Neural crest cell (in vitro differentiated cells): ENCODE results near the gene NR1D2. TPM values are rescaled to one million over a fixed set of nuclear protein-coding genes. Genes with fewer than 3 reads are reported as not detected.

Experiments
- DNase-seq: peaks from one replicate; pipeline ENCODE4 v3.0.0; 2021; ENCODE audit warnings: low read depth, mixed read lengths, low spot score
- H3K27ac Mint-ChIP-seq: one replicate; pipeline ENCODE4 v1.8.0; 2021; ENCODE audit warnings: mild to moderate bottlenecking, mixed read lengths; ENCODE audit not compliant: unreplicated experiment
- H3K27me3 Mint-ChIP-seq: 2 replicates; pipeline ENCODE4 v1.8.0; 2021; ENCODE audit warnings: low read depth, mild to moderate bottlenecking, mixed read lengths
- H3K36me3 Mint-ChIP-seq: 2 replicates; pipeline ENCODE4 v1.8.0; 2021; ENCODE audit warnings: low read depth, mild to moderate bottlenecking, mixed read lengths
- H3K4me1 Mint-ChIP-seq: 2 replicates; pipeline ENCODE4 v1.8.0; 2021; ENCODE audit warnings: mixed read lengths
- H3K4me3 Mint-ChIP-seq: one replicate; pipeline ENCODE4 v1.8.0; 2021; ENCODE audit warnings: mild to moderate bottlenecking, mixed read lengths
- H3K9me3 Mint-ChIP-seq: 2 replicates; pipeline ENCODE4 v1.8.0; 2021; ENCODE audit warnings: mixed read lengths
- total RNA-seq: library from RNA; stranded (reverse); gene quantifications from 2 replicates; pipeline ENCODE4 v1.2.1, GENCODE V29; 2021
- TF ChIP-seq, protein P1 (sequence below): fragments of 200-600 bp; sonication (generic); conservative IDR thresholded peaks from 2 replicates; pipeline ENCODE4 v1.5.0; 2021; ENCODE audit warnings: antibody characterized with exemption, mild to moderate bottlenecking

The NR1D2 gene
- total RNA-seq, 1 donor from 2014 or later: 8.6 TPM

DNA sequence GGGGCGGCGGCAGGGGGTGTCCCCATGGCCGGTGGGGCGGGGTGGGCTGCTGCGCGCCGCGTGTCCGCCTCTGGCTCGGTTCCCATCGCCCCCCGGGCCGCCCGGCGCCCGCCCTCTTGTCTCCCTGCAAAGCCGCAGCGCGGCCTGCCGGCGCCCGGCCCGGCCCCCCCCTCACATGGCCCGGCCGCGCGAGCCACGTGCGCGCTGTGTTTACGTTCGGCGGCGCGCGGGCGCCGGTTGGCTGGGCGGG lies 502 bp downstream of the NR1D2 start:
- Mint-ChIP-seq H3K27me3 (peaks cover 18% of the 10 kb centered on the region), H3K4me1 (peaks cover 18% of the 10 kb centered on the region), H3K9me3 (no peaks in the 10 kb centered on the region), H3K27ac (no peak overlapping the region), H3K4me3 (peak overlapping the region; percentile 54), H3K36me3 (no peaks in the 10 kb centered on the region)
- TF ChIP-seq, protein P1, sequence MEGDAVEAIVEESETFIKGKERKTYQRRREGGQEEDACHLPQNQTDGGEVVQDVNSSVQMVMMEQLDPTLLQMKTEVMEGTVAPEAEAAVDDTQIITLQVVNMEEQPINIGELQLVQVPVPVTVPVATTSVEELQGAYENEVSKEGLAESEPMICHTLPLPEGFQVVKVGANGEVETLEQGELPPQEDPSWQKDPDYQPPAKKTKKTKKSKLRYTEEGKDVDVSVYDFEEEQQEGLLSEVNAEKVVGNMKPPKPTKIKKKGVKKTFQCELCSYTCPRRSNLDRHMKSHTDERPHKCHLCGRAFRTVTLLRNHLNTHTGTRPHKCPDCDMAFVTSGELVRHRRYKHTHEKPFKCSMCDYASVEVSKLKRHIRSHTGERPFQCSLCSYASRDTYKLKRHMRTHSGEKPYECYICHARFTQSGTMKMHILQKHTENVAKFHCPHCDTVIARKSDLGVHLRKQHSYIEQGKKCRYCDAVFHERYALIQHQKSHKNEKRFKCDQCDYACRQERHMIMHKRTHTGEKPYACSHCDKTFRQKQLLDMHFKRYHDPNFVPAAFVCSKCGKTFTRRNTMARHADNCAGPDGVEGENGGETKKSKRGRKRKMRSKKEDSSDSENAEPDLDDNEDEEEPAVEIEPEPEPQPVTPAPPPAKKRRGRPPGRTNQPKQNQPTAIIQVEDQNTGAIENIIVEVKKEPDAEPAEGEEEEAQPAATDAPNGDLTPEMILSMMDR: no peak
- DNase-seq: no peak

- DNase-seq: peak; percentile 95
- Mint-ChIP-seq H3K9me3 (no peaks in the 10 kb centered on the region), H3K27ac (no peak overlapping the region), H3K4me1 (peaks cover 18% of the 10 kb centered on the region), H3K27me3 (peaks cover 18% of the 10 kb centered on the region), H3K4me3 (peak overlapping the region; percentile 86), H3K36me3 (no peaks in the 10 kb centered on the region)
- TF ChIP-seq, protein P1: no peak
Measured at GRCh38 chr3:23945913-23946687, 1.0 kb downstream of the NR1D2 start.

- TF ChIP-seq, protein P1: no peak
- no peak overlapping the region for H3K27ac Mint-ChIP-seq
- peaks cover 8% of the 10 kb centered on the region for H3K27me3 Mint-ChIP-seq
- no peaks in the 10 kb centered on the region for H3K9me3 Mint-ChIP-seq
- no peaks in the 10 kb centered on the region for H3K36me3 Mint-ChIP-seq
- H3K4me1 Mint-ChIP-seq: peaks cover 15% of the 10 kb centered on the region
- no peak overlapping the region for H3K4me3 Mint-ChIP-seq
- no peak for DNase-seq
Measured at GRCh38 chr3:23948761-23949160, 3.7 kb downstream of the NR1D2 start.

GRCh38 chr3:23949784-23950183 lies 4.7 kb downstream of the NR1D2 start:
- no peak overlapping the region for H3K27ac Mint-ChIP-seq
- H3K4me1 Mint-ChIP-seq: peaks cover 6% of the 10 kb centered on the region
- TF ChIP-seq, protein P1: no peak
- no peaks in the 10 kb centered on the region for H3K27me3 Mint-ChIP-seq
- no peaks in the 10 kb centered on the region for H3K36me3 Mint-ChIP-seq
- no peaks in the 10 kb centered on the region for H3K9me3 Mint-ChIP-seq
- peak overlapping the region; percentile 42 for H3K4me3 Mint-ChIP-seq
- DNase-seq: no peak

GRCh38 chr3:23950293-23950692 lies 5.2 kb downstream of the NR1D2 start:
- Mint-ChIP-seq H3K4me1 (peaks cover 6% of the 10 kb centered on the region), H3K4me3 (no peak overlapping the region), H3K36me3 (no peaks in the 10 kb centered on the region), H3K27me3 (no peaks in the 10 kb centered on the region), H3K9me3 (no peaks in the 10 kb centered on the region), H3K27ac (no peak overlapping the region)
- DNase-seq: no peak
- TF ChIP-seq, protein P1: no peak
